DMS114 treated with DMSO at 0.1 percent for 48 hours (cell line): ENCODE measurements around the gene NME8.
A peak's percentile ranks its signal among the peaks of the same experiment; 100 is the strongest.

Experiments used
- DNase-seq: peaks from one replicate; lab custom pipeline; 2025; ENCODE audit not compliant: unreplicated experiment; lab: John Stamatoyannopoulos, UW

The NME8 gene

GRCh38 chr7:37899712-37900247 lies 51.4 kb downstream of the NME8 start:
- DNase-seq: no peak

GRCh38 chr7:37901236-37901827 lies 52.9 kb downstream of the NME8 start:
- DNase-seq: peak; percentile 62

GRCh38 chr7:37901890-37902524 lies 53.6 kb downstream of the NME8 start:
- DNase-seq: no peak

GRCh38 chr7:37908221-37908788 lies 59.9 kb downstream of the NME8 start:
- no peak for DNase-seq

- no peak for DNase-seq
These were observed 64.4 kb downstream of the NME8 start for GRCh38 chr7:37912756-37913155.

GRCh38 chr7:37915438-37915837 lies 67.0 kb downstream of the NME8 start:
- DNase-seq: no peak

- DNase-seq: no peak
These were observed 67.7 kb downstream of the NME8 start for GRCh38 chr7:37916017-37916672.

GRCh38 chr7:37916673-37917660 lies 68.6 kb downstream of the NME8 start, which contains the start of gene SFRP4:
Gene SFRP4 (minus strand): TSS chr7:37916817. CDS start chr7:37916537, 280 bp downstream.
- DNase-seq: peak; percentile 65

GRCh38 chr7:37918526-37918925 lies 70.1 kb downstream of the NME8 start:
- no peak for DNase-seq

GRCh38 chr7:37920305-37920848 lies 72.0 kb downstream of the NME8 start, which contains the start of gene EPDR1:
Gene EPDR1 (plus strand): TSS chr7:37920640. CDS start chr7:37920940, 300 bp downstream.
- DNase-seq: peak; percentile 68

GRCh38 chr7:37920849-37921805 lies 72.7 kb downstream of the NME8 start:
- DNase-seq: peak; percentile 42

GRCh38 chr7:37921876-37922275 lies 73.5 kb downstream of the NME8 start:
- DNase-seq: no peak

GRCh38 chr7:37923996-37924395 lies 75.6 kb downstream of the NME8 start:
- no peak for DNase-seq

GRCh38 chr7:37924491-37925041 lies 76.2 kb downstream of the NME8 start:
- no peak for DNase-seq

GRCh38 chr7:37925620-37926019 lies 77.2 kb downstream of the NME8 start:
- no peak for DNase-seq

- no peak for DNase-seq
These were observed 79.5 kb downstream of the NME8 start for GRCh38 chr7:37927773-37928444.

GRCh38 chr7:37928878-37929277 lies 80.5 kb downstream of the NME8 start:
- no peak for DNase-seq
